GM19324 (cell line): ENCODE data around the gene GPS2.

Source experiments
- ATAC-seq: cut with Tn5 transposase; IDR thresholded peaks from one replicate; pipeline ENCODE4 v1.9.1; 2021; ENCODE audit warnings: mild to moderate bottlenecking, moderate library complexity; ENCODE audit not compliant: unreplicated experiment, low FRiP score

GPS2 gene

DNA sequence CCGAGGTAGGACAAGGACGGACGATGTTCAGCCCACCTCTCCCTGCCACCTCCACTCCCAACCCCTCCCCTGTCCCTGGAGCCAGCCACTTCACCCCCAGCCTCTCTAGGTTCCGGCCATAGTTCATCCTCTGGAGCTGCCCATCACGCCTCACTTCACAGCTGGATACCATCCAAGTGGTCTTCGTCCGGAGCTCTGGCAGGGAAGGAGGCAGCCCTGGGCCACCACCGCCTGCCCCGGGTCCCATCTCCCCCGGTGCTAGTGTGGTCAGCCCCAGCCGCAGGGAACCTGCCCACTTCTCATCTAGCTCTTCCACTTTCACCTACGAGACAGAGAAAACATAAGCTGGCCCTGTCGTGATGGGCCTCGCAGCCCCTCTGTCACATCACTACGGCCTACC, 6.3 kb upstream of the GPS2 start:
- ATAC-seq: no peak

DNA sequence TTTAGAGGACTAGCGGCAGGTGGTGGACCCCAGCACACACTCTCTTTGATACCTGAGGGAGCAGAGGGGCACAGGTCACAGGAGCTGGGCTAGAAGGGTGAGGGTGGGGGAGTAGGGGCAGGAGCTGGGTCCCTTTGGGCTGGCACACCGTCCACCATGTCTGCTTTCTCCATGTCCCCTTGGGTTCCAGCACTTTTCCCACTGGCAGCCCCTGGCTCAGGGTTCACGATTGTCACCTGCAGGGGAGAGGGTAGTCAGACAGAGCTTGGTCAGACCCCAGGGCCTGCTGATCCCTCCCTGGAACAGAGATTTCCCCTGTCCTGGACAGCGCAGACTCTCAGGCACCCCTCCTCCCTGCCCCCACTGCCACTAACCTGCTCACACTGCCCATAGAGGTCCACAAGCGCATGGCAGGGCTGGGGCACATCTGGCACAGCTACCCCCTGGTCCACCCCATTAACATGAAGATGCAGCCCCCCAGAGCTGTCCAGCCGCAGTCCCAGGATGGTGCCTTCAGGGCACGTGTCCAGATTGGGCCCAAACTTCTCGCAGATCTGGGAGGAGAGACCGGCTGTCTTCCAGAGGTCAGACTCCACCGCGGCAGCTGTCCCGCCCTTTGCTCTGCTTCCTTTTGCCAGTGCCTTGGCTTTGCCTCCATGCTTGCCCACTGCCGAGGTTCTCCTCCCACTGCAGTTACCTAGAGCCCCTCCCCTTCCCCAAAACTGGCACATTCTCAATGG, 3.1 kb upstream of the GPS2 start:
- ATAC-seq: no peak

DNA sequence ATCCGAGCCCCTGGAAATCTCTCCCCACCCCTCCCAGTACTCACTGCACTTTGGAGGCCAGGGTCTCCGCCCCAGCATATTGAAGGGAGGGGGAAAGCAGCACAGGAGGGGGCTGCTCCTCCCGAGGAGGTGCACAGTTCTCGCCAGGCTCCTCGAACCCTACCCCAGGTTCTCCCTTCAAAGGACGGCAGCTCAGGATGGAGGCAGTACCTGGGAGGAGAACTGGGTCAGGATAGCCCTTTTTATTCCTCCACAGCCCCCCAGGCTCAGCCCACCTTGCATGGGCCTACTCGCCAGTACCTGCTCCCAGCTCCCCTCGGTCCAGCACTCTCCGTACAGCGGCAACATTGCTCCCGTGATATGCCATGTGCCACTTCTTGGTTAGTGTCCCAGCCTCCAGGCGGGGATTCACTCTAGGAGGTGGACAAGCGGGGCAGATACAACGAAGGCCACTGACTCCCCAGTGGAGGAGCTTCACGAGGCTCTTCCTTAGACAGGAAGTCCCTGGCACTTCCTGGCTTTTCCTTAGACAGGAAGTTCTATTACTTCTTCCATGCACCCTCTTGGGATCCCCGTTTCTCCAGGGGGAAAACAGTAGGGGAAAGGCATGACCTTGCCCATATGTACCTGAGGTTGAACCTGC, 2.1 kb upstream of the GPS2 start:
- ATAC-seq: no peak

DNA sequence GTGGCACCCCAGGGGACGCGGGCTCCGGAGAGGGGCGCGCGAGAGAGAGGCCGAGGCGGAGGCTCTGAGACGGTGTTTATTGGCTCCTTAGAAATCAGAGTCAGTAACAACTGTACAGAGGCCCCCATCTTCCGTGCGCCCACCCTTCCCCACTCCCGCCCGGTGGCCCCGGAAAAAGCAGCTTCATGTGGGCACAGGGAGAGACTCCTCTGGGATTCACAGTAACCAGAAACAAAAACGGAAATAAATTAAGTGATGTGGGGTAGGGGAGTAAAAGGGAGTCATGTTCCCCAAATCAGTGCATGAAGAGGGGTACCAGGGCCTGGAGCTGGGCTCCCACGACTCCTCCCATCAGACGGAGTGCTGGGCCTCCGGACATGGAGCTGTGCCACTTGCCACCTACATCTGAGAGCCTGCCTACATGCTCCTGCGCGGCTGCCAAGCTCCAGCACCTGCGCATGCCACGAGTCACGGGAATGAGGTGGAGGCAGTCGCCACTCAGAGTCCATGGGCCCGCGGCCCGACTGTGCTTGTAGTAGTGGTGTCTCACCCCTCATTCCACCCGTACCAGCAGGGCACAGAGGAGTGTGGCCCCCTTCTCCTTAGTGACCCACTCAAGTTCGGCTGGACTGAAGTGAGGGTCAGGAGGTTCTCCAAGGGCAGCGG, 543 bp upstream of the GPS2 start:
- no peak for ATAC-seq

DNA sequence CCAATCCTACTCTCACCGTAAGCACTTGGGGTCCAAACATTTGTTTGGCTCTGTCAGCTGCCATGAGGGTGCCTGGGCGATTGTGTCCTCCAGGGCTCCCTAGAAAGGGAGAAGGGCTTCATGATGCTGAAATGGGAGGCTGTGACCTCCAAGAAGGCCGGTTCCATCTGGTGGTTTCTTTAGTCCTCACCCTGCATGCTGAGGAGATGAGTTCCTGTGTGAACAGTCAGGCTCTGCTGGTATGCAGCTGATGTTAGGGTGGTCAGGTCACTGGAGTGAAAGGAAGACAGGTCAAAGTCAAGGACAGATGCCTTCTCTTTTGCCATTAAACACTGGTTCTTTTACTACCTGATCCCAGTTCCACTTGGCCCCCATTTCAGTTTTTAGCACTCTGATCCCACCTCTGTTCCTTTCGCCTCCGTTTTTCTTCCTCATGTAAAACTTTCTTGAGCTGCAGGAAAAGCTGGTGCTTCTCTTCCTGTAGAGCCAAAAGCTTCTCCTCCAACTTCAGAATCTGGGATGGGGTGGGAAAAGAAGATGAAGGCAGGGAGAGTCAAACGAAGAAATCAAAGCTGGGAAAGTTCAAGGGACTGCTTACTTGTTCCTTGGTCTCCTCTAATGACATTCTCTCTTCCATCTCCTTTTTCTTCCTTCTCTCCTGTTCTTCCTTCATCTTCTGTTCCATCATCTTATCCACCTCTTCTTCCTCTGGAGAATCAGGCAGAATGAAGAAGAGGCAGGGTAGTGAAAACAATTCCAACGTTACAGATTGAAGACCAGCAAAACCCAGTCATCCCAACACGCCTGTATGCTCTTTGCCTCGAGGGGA, 1.1 kb downstream of the GPS2 start:
- no peak for ATAC-seq

DNA sequence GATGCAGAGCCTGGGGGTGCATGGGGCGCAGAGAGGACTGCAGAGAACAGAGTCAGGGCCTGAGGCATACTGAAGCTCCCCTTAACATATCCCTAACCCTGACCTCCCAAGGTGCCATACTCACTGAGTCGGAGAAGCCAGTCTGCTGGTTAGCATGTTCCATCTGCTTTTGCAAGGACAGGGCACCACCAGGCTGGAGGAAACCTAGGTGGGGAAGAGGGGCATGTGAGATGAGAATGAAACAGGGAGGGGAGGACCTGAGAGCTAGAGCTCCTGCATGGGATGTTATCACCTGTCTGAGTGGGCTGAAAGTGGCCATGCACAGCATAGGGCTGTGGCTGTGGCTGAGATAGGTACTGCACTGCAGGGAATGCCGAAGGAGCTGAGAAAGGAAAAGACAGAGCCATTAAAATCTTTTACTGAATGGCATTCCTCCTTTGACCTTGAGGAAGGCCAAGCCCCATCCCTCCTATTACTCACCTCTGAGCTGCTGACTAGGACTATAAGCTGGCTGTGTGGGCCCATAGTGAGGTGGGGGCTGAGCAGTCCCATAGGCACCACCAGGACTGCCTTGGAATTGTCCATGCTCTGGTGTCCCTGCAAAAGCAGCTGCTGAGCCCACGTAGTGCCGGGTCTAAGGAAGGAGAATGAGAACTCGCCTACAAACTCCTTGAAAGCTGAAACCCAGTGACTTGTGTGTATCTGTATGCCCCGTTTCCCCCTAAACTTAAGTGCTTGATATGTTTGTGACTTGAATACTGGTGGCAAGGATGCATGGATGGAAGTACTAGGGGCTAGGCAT, 1.9 kb downstream of the GPS2 start:
- ATAC-seq: no peak

DNA sequence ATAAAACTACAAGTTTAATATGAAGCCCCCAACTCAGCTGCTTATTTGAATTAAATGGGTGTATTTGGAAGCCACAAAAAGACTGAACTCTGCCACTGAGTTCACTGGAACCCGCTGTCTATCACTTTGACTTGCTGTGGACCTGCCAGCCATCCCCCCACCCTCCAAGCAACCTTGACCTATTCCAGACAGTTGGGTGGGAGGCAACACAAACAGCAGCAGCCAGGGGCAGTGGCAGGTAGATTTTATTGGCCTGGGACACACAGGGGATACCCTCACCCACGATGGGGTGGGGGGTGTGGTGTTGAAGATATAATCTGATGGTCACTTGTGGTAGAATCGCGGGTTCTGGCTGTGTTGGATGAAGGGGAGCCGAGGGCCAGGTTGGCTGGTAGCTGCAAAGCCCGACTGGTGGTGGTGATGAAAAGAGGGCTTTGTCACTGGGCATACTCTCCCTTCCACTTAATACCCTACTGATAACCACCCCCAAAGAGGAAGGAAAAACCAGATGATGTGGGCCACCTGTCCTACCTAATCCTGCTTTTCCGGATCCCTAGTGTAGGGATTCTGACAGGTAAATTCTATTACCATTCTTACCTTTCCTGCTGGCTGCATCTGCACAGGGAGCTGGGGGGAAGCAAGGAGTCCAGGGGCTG, 2.6 kb downstream of the GPS2 start:
- no peak for ATAC-seq

DNA sequence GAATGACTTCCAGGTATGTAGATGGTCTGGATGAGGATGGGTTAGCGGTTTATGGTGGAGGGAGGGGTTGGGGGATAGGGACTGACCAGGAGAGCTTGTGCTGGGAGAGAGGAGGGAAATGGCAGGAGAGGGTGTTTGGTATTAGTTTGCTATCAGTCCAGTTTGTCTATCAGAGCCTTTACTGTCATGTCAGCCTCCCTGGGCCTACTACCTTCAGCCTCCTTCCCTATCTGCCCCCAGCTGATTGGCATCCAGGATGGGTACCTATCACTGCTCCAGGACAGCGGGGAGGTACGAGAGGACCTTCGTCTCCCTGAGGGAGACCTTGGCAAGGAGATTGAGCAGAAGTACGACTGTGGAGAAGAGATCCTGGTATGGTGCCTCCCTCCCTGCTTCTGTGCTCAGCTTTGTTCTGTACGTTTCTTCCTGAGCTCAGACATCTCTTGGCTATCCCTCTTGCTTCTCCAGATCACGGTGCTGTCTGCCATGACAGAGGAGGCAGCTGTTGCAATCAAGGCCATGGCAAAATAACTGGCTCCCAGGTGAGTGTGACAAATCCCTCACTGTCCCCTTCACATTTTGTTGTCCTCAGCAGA, 4.0 kb downstream of the GPS2 start:
- ATAC-seq: no peak

DNA sequence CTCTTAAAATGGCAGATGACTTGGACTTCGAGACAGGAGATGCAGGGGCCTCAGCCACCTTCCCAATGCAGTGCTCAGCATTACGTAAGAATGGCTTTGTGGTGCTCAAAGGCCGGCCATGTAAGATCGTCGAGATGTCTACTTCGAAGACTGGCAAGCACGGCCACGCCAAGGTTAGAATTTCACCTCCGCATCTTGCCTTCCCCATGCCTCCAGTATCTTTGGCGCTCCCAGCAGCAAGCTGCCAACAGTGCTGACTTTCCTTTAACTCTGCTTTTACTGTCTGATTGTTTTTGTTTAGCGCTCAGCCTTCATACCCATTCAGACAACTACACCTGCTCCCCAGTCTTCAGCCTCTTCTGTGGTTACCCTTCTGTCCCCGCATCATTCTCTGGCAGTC, 5.5 kb downstream of the GPS2 start:
- no peak for ATAC-seq

DNA sequence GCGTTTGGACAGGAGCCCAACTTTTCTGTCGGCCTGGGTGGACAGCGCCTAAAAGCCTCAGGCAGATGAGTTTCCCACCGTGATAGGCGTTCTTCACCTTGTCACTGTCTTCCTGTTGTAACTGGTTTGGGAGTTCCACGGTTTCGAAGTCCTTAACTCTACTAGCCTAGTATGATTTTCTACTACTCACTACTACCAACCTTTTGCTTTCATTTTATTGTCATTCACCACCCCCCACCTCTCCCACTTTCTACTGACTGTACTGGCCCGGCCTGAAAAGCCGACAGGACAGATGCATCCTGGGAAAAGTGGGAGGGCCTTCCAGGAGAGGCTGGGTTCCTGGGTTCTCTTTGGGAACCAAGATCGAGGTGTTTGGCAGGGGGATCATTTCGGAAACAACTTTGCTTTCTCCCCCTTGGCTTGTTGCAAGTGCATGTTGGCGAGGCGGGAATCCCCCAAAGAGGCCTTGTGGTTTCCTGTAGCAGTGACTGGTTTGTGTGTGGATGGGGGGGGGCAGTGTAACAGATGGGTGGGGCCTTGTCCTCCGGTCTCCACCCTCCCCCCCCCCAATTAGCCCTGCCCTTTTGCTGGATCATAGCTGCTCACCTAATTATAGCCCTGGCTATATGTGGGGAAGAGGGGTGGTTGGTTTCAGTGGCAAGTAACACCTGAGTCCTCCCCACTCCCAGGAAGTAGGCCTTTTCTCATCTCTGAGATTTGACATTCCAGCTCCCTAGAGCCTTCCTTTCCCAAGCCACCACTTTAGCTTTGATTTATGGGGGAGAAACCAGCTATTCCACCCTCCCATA, 6.3 kb downstream of the GPS2 start:
- ATAC-seq: no peak

DNA sequence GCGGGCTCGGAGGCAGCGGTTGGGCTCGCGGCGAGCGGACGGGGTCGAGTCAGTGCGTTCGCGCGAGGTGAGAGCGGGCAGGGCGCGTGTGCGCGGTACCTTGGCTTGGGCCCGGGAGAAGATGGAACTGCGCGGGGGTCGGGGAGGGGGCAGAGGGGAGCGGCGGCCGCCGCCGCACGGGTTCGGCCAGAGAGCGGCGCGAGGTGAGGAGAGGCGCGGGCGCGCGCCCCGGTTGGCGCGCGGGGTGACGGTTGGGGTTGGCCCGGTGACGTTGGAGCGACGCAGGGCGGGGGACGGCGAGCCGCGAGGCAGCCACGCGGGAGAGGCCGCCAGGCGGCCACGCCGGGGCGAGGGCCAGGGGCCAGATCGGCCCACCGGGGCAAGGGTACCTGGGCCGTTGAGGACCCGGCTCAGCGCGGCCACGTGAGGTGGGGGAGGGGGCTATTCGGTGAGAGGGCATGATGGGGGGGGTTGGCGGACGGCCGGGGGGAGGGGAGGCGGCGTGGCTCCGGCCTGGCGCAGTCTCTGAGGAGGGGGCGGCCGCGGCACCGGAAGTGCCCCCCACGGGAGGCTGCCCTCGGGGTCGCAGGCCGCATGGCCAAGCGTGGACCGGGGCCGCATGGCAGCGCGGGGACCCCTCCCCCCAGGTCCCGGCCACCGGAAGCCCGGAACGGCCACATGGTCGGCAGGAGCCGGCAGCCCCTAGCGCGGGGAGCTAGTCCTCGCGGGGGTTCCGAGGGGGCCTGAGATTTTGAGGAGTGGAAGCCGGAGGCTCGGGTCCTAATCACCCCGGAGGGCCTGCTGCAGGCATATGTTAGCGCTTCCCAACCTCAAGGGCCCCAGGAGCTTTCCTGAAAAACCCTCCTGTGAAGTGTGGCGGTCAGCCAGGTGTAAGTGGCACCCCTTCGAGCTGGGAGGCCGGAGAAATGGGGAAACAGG, 7.2 kb downstream of the GPS2 start:
- peak; percentile 15 for ATAC-seq

DNA sequence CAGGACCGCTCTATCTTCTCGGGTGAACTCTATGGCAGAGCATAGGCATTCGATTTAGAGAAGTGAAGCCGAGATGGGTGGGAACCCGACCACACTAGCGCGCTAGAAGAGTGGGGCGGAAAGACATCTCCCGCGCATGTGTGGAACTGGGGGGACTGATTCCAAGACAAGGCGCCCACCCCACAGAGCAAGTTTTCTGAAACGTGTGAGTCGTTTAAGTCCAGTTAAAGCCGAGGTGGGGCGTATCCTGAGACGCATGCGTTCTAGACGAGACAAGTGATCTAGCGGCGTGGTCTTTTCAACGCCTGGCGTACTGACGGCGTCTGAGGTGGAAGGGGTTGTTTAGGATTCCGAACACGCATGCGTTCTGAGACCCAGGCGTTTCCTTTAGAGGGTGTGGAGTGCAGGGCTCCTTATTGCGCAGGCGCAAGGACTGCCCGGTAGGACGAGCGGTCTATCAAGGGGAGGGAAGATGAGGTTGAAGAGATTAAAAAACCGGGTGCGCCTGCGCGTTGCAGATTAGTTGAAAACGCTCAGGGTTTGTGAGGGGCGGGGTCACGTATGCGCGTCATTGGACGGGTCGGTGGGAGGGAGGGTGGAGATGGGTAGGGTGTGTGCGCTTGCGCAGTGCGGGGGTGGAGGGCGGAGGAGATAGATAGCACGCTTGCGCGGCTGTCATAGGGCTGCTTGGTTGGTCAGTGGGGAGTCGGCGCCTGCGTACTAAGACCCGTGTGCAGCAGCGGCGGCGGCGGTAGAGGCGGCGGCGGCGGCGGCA, 8.1 kb downstream of the GPS2 start, which contains the start of gene EIF5A:
EIF5A (plus strand) TSS at position 718 of the 775 bp plus-strand sequence. CDS start 2,008 bp downstream, outside the sequence.
- peak; percentile 74 for ATAC-seq

DNA sequence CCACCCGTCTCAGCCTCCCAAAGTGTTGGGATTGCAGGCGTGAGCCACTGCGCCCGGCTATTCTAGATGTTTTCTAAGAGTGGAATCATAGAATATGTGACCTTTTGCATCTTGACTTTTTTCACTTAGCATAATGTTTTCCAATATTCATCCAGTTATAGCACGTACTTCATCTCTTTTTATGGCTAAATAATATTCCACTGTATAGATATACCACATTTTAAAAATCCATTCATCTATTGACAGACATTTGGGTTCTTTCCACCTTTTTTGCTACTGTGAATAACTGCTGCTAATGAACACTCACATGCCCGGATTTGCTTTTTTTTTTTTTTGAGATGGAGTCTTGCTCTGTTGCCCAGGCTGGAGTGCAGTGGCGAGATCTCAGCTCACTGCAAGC, 11.0 kb downstream of the GPS2 start:
- ATAC-seq: no peak

DNA sequence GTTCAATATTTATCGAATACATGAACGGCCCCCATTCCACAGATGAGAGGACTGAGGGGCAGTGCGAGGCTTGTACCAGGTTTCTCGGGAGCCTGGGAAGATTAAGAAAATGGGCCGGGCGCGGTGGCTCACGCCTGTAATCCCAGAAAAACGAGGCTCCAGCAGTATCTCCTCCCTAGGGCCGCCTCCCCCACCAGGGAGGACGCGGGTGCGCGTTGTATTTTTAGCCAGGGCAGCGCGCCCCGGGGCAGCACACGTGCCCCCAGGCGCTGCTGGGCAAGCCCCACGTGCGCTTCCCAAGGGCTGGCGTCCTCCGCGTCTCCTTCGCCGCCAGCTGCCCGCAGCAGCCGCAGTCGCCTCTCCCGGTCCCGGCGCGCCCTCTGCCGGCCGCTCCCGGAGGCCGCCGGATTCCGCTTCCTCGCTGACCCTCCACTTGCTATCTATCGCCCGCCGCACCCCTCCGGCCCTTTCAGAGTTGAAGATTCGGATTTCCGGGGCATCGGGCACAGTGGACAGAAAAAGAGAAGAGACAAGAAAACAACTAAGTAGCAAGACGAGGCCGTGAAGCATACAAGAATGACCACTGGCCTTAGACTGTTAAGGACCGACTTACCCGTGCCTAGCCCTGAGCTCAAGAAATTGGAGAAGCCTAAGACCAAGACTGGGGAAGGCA, 18.8 kb downstream of the GPS2 start:
- no peak for ATAC-seq

DNA sequence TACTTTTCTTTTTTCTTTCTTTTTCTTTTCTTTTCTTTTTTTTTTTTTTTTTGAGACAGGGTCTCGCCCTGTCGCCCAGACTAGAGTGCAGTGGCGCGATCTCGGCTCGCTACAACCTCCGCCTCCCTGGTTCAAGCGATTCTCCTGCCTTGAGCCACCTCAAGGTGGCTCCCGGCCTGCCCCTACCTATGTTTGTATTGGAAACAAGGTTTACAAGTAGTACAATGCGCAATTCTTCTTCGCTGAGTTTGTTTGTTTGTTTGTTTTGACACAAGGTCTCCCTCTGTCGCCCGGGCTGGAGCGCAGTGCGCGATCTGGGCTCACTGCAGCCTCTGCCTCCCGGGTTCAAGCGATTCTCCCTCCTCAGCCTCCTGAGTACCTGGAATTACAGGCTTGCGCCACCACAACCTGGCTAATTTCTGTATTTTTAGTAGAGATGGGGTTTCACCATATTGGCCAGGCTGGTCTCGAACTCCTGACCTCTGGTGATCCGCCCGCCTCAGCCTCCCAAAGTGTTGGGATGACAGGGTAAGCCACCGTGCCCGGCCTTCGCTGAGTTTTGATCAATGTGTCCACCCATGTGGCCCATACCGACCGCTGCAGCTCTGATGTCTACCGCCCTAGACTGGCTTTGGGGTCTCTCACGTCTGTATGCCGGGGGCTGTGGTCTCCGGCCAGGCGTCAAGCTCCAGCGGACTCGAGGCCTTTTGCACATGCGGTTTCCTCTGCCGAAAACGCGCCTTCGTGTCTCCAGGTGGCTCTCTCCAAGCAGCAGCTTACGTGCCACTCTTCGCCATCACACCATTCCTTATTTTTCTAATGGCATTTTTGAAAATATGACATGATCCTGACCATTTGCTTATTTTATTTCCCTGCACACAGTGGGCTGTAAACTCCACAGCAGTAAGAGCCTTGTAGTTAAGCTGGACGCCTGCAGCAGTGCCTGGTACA, 19.7 kb downstream of the GPS2 start:
- ATAC-seq: no peak
